Skeletal muscle satellite cell (primary cell): Measurements from ENCODE around the gene CXorf58.

ENCODE experiments used
- H3K27me3 ChIP-seq: 2 replicates; pipeline ENCODE4 v1.7.0; 2013; ENCODE audit warnings: low read length; ENCODE audit not compliant: control insufficient read depth, insufficient read depth
- H3K36me3 ChIP-seq: 2 replicates; pipeline ENCODE4 v1.7.0; 2013; ENCODE audit warnings: mild to moderate bottlenecking, control low read depth, low read length; ENCODE audit not compliant: insufficient read depth
- H3K4me1 ChIP-seq: 2 replicates; pipeline ENCODE4 v1.7.0; 2013; ENCODE audit warnings: low read length; ENCODE audit not compliant: control insufficient read depth, insufficient read depth
- H3K4me2 ChIP-seq: 2 replicates; pipeline ENCODE4 v1.7.0; 2013; ENCODE audit warnings: mild to moderate bottlenecking, low read length
- H3K4me3 ChIP-seq: 2 replicates; pipeline ENCODE4 v1.7.0; 2013; ENCODE audit warnings: low read length
- H3K9ac ChIP-seq: 2 replicates; pipeline ENCODE4 v1.7.0; 2013; ENCODE audit warnings: mild to moderate bottlenecking, low read depth, low read length, moderate library complexity
- H3K9me3 ChIP-seq: replicated peaks from 2 replicates; pipeline ENCODE4 v1.7.0; 2013; ENCODE audit warnings: mild to moderate bottlenecking, control low read depth, low read length

Gene CXorf58

GRCh38 chrX:23902419-23902818 is 5.4 kb upstream of the CXorf58 start:
- Histone ChIP-seq H3K9me3 (no peaks in the 10 kb centered on the region), H3K4me1 (peaks cover 41% of the 10 kb centered on the region), H3K27me3 (no peaks in the 10 kb centered on the region), H3K9ac (peak overlapping the region; percentile 32), H3K4me2 (peak overlapping the region; percentile 43), H3K36me3 (no peaks in the 10 kb centered on the region), H3K4me3 (no peak overlapping the region)

GRCh38 chrX:23904096-23904495 is 3.7 kb upstream of the CXorf58 start:
- H3K4me3 ChIP-seq = no peak overlapping the region
- peaks cover 31% of the 10 kb centered on the region for H3K4me1 ChIP-seq
- H3K9ac ChIP-seq = no peak overlapping the region
- H3K27me3 ChIP-seq = no peaks in the 10 kb centered on the region
- no peaks in the 10 kb centered on the region for H3K9me3 ChIP-seq
- H3K36me3 ChIP-seq = no peaks in the 10 kb centered on the region
- H3K4me2 ChIP-seq = no peak overlapping the region

DNA sequence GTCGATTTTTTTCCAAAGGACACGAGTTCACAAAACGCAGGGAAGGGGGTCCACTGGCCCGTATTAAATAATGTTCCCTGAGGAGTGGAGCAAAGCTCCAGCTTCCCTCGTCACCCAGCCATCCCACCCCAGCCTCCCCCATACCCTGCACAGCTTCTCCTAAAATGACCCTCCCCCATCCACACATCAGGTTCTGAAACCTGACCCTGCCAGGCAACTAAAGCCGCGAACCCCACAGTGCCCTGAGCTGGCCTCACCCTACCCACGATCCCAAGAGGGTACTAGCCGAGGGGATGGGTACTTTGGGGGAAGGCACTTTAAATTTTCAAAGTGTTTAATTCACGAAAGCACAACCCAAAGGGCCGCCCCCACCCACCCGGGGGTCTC is 702 bp upstream of the CXorf58 start:
- H3K4me3 ChIP-seq = peak overlapping the region; percentile 68
- peak overlapping the region; percentile 71 for H3K4me2 ChIP-seq
- peaks cover 8% of the 10 kb centered on the region for H3K4me1 ChIP-seq
- no peaks in the 10 kb centered on the region for H3K36me3 ChIP-seq
- peaks cover 5% of the 10 kb centered on the region for H3K27me3 ChIP-seq
- peak overlapping the region; percentile 81 for H3K9ac ChIP-seq
- H3K9me3 ChIP-seq = no peaks in the 10 kb centered on the region

GRCh38 chrX:23908219-23909004 is 606 bp downstream of the CXorf58 start:
- Histone ChIP-seq H3K4me3 (peak overlapping the region; percentile 68), H3K27me3 (peaks cover 5% of the 10 kb centered on the region), H3K4me1 (peaks cover 6% of the 10 kb centered on the region), H3K36me3 (no peaks in the 10 kb centered on the region), H3K9ac (peak overlapping the region; percentile 81), H3K9me3 (no peaks in the 10 kb centered on the region), H3K4me2 (peak overlapping the region; percentile 64)

- Histone ChIP-seq H3K36me3 (no peaks in the 10 kb centered on the region), H3K4me1 (peaks cover 6% of the 10 kb centered on the region), H3K27me3 (peaks cover 5% of the 10 kb centered on the region), H3K9ac (no peak overlapping the region), H3K9me3 (no peaks in the 10 kb centered on the region), H3K4me3 (no peak overlapping the region), H3K4me2 (no peak overlapping the region)
Measured at GRCh38 chrX:23911126-23911835, 3.5 kb downstream of the CXorf58 start.

GRCh38 chrX:23919148-23919547 is 11.3 kb downstream of the CXorf58 start:
- Histone ChIP-seq H3K4me2 (no peak overlapping the region), H3K36me3 (no peaks in the 10 kb centered on the region), H3K27me3 (no peaks in the 10 kb centered on the region), H3K4me1 (no peaks in the 10 kb centered on the region), H3K9ac (no peak overlapping the region), H3K4me3 (no peak overlapping the region), H3K9me3 (no peaks in the 10 kb centered on the region)

GRCh38 chrX:23919706-23920320 is 12.0 kb downstream of the CXorf58 start:
- H3K4me2 ChIP-seq = no peak overlapping the region
- no peaks in the 10 kb centered on the region for H3K9me3 ChIP-seq
- no peaks in the 10 kb centered on the region for H3K36me3 ChIP-seq
- H3K4me1 ChIP-seq = no peaks in the 10 kb centered on the region
- H3K4me3 ChIP-seq = no peak overlapping the region
- no peak overlapping the region for H3K9ac ChIP-seq
- no peaks in the 10 kb centered on the region for H3K27me3 ChIP-seq

DNA sequence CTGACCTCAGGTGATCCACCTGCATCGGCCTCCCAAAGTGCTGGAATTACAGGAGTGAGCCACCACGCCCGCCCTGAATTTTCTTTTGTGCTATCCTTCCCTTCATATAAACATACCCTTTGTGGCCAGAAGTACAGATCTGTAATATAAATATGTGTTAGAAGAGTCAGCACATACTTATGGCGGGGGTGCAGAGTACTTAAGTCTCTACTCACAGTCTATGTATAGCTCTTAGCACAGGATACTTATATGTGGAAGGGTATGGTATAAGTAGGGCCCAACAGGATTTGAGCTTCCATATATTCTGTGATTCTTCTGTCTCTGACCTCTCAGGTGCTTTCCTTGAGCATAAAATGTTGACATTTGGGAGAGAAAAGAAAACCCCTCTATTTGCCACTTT is 18.2 kb downstream of the CXorf58 start:
- no peak overlapping the region for H3K4me2 ChIP-seq
- no peaks in the 10 kb centered on the region for H3K36me3 ChIP-seq
- H3K4me3 ChIP-seq = no peak overlapping the region
- H3K9ac ChIP-seq = no peak overlapping the region
- no peaks in the 10 kb centered on the region for H3K9me3 ChIP-seq
- peaks cover 1% of the 10 kb centered on the region for H3K27me3 ChIP-seq
- H3K4me1 ChIP-seq = no peaks in the 10 kb centered on the region

DNA sequence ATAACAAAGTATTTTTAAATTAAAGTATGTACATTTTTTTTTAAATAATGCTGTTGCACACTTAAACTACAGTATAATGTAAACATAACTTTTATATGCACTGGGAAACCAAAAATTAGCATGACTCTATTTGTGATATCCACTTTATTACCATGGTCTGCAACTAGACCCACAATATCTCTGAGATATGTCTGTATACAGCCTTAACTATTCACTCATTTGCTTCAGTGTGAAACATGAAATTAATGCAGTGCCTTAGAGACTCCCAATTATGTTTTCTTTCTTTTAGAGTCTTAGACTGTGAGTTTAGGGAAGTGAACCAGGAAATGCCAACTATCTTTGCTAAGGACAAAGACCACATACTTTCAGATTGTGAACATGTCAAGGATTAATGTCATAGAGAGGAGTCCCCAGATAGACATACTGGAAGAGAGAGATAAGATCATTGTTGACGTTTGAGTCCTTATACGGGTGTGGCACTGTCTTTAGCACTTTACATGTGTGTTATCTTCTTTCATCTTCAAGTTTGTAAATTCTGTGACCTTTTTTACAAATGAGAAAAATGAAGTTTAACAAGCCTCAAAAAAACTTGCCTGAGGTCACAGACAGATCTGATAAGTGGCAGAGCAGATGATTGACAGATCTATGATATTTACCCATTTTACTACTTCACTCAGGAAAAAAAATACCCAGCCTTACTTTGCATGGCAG is 23.2 kb downstream of the CXorf58 start:
- H3K9me3 ChIP-seq = no peaks in the 10 kb centered on the region
- no peak overlapping the region for H3K4me2 ChIP-seq

GRCh38 chrX:23932046-23932445 is 24.2 kb downstream of the CXorf58 start:
- Histone ChIP-seq H3K4me3 (no peak overlapping the region), H3K4me2 (no peak overlapping the region), H3K4me1 (no peaks in the 10 kb centered on the region), H3K27me3 (peaks cover 10% of the 10 kb centered on the region), H3K9me3 (no peaks in the 10 kb centered on the region), H3K36me3 (no peaks in the 10 kb centered on the region), H3K9ac (no peak overlapping the region)

More for the DNA sequence above, 23.2 kb downstream of the CXorf58 start:
- H3K4me3 ChIP-seq = no peak overlapping the region
- H3K27me3 ChIP-seq = peaks cover 7% of the 10 kb centered on the region
- no peaks in the 10 kb centered on the region for H3K4me1 ChIP-seq
- no peaks in the 10 kb centered on the region for H3K36me3 ChIP-seq
- no peak overlapping the region for H3K9ac ChIP-seq

- H3K9ac ChIP-seq = no peak overlapping the region
Measured at GRCh38 chrX:23935106-23935505, 27.3 kb downstream of the CXorf58 start.

More at GRCh38 chrX:23935106-23935505, 27.3 kb downstream of the CXorf58 start:
- H3K4me2 ChIP-seq = peak overlapping the region; percentile 3
- H3K4me1 ChIP-seq = no peaks in the 10 kb centered on the region
- peaks cover 11% of the 10 kb centered on the region for H3K27me3 ChIP-seq
- no peaks in the 10 kb centered on the region for H3K9me3 ChIP-seq
- H3K36me3 ChIP-seq = no peaks in the 10 kb centered on the region
- no peak overlapping the region for H3K4me3 ChIP-seq
